Activated CD4-positive, alpha-beta T cell treated with anti-CD3 and anti-CD28 coated beads, Interleukin-2, amount 50 U/mL, for 1 hour (primary cell): ENCODE data around the gene C4A.
"Not testable (repeated sequence)": the region's sequence is repeated elsewhere in the genome, so short reads cannot be mapped to it uniquely, and the experiment has no call there.

Experiments used
- DNase-seq: peaks from one replicate; pipeline ENCODE4 v3.0.0-alpha.2; 2020

C4A gene

DNA sequence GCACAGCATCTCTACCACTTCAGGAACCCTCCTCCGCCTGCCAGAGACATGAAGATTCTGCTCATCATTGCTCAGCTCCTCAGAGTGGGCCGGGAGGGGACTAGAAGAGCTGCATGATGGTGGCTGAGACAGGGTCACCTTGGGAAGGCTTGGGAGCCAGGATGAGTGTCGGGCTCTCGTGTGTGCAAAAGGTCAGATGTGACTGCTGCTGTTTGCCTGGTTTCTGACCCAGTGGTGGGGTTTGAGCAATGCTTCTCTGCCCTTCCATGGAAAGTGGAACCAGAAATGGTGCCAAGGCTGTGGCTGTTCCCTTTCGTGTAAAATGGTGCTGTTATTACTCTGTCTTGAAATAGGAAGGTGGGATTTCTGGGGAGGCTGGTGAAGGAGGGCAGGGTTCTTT is 859 bp upstream of the C4A start:
- not testable (repeated sequence) for DNase-seq

DNA sequence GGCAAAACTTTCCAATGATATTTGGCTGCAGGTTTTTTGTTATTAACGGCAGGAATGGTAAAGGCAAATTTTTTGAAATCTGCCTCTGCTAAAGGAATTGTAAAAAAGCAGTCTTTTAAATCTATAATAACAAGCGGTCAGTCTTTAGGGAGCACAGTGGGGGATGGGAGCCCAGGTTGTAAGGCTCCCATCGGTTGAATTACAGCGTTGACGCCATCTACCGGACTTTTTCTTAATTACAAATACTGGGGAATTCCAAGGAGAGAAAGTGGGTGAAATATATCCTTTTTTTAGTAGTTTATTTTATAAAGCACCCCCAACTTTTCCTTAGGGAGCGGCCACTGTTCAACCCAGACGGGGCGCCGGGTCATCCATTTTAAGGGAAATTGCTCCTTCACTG is 7.5 kb downstream of the C4A start:
- DNase-seq: not testable (repeated sequence)

DNA sequence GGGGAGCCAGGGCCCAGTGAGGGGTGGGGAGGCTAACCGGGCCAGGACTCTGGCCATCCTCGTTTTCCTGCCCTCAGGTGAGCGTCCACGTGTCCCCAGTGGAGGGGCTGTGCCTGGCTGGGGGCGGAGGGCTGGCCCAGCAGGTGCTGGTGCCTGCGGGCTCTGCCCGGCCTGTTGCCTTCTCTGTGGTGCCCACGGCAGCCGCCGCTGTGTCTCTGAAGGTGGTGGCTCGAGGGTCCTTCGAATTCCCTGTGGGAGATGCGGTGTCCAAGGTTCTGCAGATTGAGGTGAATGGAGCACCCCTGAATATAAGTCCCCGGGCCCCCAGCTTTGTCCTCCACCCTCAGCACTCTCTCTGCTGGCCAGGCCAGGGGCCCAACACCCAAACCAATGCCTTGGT is 12.6 kb downstream of the C4A start:
- DNase-seq: not testable (repeated sequence)

DNA sequence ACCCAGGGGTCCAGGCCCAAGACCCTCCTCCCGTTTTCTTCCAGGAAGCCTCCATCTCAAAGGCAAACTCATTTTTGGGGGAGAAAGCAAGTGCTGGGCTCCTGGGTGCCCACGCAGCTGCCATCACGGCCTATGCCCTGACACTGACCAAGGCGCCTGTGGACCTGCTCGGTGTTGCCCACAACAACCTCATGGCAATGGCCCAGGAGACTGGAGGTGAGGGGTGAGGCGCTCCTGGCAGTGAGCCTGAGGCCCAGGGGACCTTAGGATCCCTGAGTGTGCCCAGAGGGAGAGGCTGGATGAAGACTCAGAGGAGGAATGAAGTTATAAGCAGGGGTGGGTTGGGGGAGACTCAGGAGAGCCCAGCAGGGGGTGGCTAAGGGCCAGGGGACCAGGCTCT is 14.5 kb downstream of the C4A start:
- not testable (repeated sequence) for DNase-seq

DNA sequence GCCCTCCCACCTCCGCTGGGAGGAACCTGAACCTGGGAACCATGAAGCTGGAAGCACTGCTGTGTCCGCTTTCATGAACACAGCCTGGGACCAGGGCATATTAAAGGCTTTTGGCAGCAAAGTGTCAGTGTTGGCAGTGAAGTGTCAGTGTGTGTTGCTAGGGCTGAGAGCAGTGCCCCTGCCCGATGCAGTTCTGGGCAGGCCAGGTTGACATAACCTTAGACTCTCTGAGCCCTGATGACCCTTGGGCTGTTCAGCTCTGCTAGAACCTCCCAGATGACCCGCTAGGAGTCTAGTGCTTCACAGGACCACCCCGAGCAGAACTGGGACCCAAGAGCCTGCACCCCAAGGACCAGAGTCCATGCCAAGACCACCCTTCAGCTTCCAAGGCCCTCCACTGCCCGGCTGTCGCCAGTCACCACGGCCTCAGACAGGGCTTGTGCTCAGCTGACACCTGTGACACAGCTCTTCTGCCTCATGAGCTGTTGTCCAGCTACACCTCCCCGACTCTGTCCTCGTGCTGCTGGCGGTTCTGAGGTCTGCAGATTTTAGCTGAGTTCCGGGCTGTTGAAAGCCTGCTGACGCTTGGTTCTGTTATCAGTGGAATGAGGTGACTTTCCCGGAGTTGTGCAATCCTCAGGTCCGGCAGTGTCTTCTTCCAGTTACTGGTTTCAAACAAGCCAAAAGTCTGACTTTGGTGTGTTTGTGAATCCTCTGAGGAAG is 20.9 kb downstream of the C4A start:
- not testable (repeated sequence) for DNase-seq

DNA sequence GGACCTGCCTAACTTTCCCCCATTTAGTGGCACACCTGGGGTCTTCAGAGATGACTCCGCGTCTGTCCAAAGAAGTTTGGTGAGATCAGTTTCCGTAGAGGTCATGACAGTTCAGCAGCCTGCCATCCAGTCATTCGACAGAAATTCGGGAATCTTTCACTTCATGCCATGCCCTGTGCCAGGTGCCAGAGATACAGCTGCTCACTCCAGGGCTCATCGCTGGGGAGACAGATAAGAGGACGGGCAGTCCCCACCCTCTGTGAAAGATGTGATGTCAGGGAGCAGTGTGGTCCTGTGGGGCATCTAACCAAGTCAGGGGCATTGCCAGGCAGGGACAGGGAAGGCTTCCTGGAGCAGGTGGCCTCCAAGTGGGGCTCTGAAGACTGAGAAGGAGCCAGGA is 21.4 kb downstream of the C4A start:
- not testable (repeated sequence) for DNase-seq

DNA sequence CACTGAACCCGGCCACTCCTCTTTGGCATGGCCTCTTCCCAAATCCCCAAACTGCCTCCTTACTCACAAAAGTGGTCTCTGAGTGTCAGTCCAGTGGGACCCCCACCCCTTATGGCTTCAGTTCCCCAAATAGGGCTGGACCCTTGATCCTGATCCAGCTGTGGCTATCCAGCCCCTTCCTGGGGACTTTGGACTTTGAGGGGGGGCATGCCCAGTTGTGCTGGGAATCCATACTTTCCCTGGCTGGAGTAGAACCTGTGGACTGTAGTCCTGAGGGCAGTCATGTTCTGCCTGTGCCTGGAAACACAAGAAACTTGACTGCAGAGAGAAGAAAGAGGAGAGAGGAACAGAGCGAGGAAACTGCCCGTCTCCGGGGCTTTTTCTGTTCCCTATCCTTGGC is 22.5 kb downstream of the C4A start:
- not testable (repeated sequence) for DNase-seq

DNA sequence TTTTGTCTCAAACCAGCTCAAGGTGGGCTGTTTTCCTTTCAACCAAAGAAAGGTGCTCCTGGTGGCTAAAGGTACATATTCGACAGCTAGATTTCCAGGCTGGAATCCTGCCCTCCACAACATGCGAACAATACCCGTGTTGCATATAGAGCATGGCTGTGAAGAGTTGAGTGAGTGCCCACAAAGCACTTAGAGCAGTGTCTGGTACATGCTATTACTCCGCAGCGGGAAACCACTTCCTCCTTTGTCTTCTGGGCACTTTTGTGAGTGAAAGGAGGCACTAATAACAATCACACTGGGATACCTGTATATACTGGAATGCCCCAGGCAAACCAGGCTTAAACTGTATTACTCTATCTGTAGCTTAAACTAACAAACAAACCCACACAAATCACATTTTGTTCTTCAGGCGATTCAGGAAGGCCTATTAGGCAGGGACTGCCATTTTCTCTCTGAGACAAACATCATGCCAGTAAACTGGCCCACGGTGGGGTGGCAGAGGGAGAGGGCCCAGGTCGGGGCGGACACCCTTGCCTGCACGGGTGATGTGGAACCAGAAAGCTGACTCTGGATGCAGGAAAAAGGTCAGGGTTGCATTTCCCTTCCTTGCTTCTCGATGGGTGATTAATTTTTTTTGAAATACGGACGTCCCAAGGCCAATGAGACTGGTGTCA is 23.1 kb downstream of the C4A start:
- DNase-seq: not testable (repeated sequence)

DNA sequence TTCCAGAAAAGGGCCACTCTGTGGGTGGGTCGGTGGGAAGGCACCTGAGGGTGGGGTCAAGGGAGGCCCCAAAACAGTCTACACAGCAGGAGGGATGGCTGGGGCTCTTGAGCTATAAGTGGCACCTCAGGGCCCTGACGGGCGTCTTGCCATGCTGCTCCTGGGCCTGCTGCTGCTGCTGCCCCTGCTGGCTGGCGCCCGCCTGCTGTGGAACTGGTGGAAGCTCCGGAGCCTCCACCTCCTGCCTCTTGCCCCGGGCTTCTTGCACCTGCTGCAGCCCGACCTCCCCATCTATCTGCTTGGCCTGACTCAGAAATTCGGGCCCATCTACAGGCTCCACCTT is 23.7 kb downstream of the C4A start:
- not testable (repeated sequence) for DNase-seq

DNA sequence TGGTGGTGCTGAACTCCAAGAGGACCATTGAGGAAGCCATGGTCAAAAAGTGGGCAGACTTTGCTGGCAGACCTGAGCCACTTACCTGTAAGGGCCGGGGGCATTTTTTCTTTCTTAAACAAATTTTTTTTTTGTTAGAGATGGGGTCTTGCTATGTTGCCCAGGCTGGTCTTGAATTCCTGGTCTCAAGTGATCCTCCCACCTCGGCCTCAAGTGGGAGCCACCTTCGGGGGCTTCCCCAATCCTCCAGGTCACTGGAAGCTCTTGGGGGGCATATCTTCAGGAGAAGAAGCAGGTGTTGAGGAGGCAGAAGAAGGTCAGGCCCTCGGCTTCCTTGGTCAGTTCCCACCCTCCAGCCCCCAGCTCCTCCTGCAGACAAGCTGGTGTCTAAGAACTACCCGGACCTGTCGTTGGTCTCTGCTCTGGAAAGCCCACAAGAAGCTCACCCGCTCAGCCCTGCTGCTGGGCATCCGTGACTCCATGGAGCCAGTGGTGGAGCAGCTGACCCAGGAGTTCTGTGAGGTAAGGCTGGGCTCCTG is 24.2 kb downstream of the C4A start:
- not testable (repeated sequence) for DNase-seq

DNA sequence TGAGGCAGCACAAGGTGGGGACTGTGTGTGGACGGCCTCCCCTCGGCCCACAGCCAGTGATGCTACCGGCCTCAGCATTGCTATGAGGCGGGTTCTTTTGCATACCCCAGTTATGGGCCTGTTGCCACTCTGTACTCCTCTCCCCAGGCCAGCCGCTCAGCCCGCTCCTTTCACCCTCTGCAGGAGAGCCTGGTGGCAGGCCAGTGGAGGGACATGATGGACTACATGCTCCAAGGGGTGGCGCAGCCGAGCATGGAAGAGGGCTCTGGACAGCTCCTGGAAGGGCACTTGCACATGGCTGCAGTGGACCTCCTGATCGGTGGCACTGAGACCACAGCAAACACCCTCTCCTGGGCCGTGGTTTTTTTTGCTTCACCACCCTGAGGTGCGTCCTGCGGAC is 25.2 kb downstream of the C4A start:
- not testable (repeated sequence) for DNase-seq

DNA sequence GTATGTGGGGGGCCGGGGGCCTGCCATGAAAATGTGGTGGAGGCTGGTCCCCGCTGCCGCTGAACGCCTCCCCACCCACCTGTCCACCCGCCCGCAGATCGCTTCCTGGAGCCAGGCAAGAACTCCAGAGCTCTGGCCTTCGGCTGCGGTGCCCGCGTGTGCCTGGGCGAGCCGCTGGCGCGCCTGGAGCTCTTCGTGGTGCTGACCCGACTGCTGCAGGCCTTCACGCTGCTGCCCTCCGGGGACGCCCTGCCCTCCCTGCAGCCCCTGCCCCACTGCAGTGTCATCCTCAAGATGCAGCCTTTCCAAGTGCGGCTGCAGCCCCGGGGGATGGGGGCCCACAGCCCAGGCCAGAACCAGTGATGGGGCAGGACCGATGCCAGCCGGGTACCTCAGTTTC is 26.2 kb downstream of the C4A start:
- not testable (repeated sequence) for DNase-seq

DNA sequence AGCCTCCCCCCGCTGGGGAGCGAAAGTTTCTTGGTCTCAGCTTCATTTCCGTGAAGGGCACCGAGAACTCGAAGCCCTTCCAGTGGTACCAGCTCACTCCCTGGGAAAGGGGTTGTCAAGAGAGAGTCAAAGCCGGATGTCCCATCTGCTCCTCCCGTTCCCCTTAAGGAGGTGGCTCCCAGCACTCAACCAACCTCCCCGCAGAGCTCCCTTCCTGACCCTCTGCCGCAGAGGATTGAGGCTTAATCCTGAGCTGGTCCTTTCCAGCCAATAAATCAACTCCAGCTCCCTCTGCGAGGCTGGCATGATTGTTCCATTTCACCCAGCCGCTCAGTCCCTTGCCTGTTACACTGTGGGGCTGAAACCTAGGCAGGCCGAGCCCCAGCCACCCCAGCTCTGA is 26.8 kb downstream of the C4A start:
- not testable (repeated sequence) for DNase-seq

DNA sequence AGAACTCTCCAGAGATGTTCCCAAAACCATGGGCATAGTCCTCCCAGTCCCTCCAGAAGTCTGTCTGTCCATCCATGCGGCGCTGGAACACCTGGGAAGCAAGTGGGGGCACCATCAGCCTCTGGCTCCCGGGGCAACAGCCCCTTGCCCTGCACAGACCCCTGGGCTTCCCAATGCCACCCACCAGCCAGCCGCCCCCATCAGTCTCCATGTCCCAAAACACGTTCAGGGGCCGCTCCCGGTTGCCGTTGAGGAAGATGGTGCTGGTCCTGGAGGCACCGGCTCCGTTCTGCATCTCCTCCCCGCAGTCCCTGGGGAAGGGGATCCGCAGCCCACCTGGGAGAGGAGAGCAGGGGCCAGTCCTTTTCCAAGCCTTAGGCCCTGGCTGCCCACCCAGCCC is 27.7 kb downstream of the C4A start:
- DNase-seq: not testable (repeated sequence)

DNA sequence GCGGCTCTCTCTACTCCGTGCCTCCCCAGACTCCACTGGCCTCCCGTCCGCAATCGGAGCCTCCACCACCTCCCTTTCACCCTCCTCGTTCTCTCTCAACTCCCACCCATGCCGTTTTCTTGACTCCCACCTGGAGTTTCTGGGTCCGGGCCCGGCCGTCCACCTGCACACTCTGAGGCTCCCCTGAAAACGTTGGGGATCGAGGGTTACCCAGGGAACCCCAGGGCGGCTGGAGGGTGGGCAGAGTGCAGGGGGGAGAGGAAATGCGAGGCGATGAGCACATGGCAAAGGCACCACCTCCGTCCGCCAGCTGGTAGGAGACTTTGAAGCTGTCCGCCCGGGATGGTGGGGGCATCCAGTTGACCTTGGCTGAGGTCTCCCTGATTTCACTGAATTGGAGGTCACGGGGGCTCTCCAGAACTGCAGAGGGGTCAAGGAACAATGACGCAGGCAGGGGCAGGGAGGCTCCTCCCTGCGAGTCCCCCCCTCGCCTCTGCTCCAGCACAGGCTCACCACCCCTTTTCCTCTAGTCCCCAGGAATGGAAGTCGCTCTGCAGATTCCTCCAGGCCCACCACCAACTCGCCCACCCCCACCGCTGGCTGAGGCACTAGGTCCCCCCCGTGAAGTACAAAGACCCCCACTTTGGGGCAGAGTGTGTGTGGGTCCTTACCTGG is 29.1 kb downstream of the C4A start:
- DNase-seq: not testable (repeated sequence)

DNA sequence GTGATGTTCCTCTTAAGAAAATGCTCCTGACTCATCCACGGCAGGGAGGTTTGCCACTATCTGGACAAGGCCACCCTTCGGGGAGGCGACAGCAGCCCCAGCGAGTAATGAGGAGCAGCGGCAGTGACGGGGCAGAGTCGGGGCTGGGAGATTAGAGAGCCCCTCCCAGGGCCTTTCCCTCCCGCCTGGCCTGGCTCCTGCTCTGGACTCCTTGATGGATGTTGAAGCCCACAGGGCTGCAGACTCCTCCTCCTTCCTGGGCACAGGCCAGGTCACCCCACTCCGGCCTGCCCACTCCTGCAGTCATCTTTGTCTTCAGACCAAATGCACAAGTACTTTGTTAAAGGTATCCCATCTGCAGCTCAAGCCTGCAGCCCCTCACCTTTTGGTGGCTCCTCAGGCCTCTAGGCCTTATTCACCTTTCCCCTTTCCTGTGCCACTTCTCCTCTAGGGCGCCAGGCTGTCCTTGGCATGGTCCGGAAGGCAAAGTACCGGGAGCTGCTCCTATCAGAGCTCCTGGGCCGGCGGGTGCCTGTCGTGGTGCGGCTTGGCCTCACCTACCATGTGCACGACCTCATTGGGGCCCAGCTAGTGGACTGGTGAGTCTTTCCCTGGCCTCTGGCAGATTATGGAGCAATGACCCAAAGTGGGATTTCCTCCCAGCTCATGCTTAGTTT is 31.2 kb downstream of the C4A start:
- not testable (repeated sequence) for DNase-seq

DNA sequence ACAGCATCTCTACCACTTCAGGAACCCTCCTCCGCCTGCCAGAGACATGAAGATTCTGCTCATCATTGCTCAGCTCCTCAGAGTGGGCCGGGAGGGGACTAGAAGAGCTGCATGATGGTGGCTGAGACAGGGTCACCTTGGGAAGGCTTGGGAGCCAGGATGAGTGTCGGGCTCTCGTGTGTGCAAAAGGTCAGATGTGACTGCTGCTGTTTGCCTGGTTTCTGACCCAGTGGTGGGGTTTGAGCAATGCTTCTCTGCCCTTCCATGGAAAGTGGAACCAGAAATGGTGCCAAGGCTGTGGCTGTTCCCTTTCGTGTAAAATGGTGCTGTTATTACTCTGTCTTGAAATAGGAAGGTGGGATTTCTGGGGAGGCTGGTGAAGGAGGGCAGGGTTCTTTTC is 31.9 kb downstream of the C4A start:
- DNase-seq: not testable (repeated sequence)

DNA sequence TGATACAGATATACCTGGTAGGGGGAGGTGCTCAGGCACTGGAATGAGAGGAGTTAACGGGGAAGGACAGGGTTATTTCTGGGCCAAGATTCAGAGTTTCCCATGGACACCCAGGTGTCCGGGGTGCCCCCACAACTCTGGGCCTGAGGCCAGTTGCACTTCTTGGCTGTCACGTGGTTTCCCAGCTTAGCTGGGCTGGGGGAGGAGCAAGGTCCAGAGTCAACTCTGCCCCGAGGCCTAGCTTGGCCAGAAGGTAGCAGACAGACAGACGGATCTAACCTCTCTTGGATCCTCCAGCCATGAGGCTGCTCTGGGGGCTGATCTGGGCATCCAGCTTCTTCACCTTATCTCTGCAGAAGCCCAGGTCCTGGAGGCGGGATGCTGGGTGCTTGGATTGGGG is 32.7 kb downstream of the C4A start, which contains the start of gene C4B:
Gene C4B, plus strand, starts transcription at position 249 of the 400 bp plus-strand sequence. Its CDS starts 51 bp downstream, at position 300.
- DNase-seq: not testable (repeated sequence)

DNA sequence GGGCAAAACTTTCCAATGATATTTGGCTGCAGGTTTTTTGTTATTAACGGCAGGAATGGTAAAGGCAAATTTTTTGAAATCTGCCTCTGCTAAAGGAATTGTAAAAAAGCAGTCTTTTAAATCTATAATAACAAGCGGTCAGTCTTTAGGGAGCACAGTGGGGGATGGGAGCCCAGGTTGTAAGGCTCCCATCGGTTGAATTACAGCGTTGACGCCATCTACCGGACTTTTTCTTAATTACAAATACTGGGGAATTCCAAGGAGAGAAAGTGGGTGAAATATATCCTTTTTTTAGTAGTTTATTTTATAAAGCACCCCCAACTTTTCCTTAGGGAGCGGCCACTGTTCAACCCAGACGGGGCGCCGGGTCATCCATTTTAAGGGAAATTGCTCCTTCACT is 40.2 kb downstream of the C4A start:
- not testable (repeated sequence) for DNase-seq

DNA sequence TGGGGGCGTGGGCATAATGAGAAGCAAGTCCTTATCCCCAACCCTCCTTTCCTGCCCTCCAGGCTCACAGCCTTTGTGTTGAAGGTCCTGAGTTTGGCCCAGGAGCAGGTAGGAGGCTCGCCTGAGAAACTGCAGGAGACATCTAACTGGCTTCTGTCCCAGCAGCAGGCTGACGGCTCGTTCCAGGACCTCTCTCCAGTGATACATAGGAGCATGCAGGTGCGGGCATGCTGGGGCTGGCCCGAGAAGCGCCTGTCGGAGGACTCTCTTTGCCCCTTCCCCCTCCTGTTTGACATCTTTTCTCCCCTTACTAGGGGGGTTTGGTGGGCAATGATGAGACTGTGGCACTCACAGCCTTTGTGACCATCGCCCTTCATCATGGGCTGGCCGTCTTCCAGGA is 46.8 kb downstream of the C4A start:
- not testable (repeated sequence) for DNase-seq

DNA sequence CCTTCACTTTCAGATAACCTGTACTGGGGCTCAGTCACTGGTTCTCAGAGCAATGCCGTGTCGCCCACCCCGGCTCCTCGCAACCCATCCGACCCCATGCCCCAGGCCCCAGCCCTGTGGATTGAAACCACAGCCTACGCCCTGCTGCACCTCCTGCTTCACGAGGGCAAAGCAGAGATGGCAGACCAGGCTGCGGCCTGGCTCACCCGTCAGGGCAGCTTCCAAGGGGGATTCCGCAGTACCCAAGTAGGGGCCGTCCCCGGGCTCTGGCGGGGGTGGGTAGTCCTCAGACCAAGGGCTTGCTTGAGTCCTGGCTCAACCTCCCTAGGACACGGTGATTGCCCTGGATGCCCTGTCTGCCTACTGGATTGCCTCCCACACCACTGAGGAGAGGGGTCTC is 47.7 kb downstream of the C4A start:
- DNase-seq: not testable (repeated sequence)

DNA sequence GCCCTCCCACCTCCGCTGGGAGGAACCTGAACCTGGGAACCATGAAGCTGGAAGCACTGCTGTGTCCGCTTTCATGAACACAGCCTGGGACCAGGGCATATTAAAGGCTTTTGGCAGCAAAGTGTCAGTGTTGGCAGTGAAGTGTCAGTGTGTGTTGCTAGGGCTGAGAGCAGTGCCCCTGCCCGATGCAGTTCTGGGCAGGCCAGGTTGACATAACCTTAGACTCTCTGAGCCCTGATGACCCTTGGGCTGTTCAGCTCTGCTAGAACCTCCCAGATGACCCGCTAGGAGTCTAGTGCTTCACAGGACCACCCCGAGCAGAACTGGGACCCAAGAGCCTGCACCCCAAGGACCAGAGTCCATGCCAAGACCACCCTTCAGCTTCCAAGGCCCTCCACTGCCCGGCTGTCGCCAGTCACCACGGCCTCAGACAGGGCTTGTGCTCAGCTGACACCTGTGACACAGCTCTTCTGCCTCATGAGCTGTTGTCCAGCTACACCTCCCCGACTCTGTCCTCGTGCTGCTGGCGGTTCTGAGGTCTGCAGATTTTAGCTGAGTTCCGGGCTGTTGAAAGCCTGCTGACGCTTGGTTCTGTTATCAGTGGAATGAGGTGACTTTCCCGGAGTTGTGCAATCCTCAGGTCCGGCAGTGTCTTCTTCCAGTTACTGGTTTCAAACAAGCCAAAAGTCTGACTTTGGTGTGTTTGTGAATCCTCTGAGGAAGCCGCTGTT is 53.6 kb downstream of the C4A start:
- not testable (repeated sequence) for DNase-seq
